Stimulated activated CD4-positive, alpha-beta T cell treated with anti-CD3 and anti-CD28 coated beads, Interleukin-15, amount 100 ng/mL, for 1 hour (primary cell): ENCODE measurements around the gene SYCP2L.

Source experiments
- DNase-seq, 2 donors: peaks; one replicate each; pipeline ENCODE4 v3.0.0-alpha.2; 2020; ENCODE audit warnings: low read depth in 1 of 2, low spot score in 1 of 2

SYCP2L gene

DNA sequence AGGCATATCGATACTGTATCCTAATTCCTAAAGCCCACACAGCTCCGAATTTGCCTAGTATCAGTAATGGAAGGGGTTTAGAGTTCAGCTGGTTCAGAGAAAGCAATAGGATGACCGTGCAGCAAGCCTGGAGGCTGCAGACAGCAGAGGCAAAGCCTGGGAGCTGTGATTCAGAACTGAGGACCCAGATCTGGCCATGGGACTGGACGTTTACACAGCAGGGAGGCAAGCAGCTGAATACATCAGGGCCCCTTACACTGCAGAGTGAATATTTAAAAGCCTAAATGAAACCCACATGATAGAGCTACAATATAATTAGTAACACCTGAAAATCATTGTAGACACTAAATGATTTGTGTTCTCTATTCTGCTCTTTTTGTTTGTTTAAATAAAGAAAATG lies 119.2 kb downstream of the SYCP2L start:
- no peak for DNase-seq

DNA sequence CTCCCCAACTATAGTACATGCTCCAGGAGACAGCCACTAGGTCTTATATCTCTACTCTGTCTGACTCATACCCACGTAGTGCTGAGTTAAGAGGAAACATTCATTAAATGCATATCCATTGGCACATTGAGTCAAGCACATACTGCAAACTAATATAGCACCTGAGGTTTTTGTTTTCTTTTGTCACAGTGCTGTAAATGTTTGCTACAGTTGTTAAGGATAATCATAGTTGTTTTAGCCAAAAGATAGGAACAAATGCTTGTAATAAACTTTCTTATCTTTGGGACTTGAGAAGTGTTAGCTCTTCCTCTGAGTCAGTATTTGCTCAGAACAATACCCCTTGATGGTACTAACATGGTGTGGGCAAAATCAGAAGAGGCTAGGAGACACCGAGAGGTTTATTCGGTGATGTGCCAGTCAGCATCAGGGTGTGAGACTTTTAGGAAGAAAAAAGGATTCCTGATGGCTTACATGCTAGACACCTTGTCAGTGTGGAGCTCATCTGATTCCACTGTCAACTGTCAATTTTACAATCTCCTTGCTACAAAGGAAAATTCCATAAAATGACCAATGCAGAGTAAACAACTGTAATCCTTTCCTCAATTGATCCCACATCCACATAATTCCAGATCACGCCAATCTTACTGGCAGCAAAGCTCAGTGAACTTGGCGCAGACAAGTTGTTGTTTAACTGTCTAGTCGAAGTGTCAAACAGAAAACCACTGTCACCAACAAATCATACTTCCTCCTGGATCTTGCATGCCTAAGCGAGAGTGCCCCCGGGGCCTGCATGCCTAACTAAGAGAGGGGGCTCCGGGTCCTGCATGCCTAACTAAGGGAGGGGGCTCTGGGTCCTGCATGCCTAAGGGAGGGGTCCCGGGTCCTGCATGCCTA lies 121.1 kb downstream of the SYCP2L start:
- DNase-seq: no peak

DNA sequence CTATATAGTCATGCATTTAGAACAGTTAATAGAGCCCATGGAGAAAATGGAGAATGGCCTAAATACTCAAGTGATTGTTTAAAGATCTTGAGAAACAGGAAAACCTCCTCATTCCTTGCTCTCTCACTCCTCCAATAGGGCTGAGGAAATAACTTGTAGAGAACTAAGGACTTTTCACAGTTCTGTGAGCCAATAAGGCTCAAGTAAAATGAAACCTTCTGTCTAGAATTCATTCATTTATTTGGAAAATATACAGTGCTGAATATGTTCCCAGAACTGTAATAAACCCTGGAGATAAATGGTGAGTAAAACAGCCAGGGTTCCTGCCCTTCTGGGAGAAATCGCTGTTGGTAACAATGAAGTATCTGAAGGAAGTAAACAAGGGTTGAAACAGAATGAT lies 122.0 kb downstream of the SYCP2L start:
- DNase-seq: no peak

DNA sequence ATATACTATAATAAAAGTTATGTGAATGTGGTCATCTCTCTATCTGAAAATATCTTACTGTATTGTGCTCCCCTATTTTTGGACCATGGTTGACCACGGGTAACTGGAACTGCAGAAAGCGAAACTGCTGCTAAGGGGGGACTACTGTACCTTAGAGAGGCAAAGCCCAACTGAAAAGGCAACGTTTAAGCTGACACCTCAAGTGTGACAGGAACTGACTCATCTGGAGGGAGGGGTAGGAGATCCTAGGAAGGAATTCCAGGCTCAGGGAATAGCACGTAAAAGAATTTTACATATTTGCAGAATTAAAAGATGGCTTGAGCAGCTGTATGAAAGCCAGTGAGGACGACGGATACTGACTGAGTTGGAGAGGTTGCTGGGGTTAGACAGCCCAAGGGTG lies 122.5 kb downstream of the SYCP2L start:
- no peak for DNase-seq

DNA sequence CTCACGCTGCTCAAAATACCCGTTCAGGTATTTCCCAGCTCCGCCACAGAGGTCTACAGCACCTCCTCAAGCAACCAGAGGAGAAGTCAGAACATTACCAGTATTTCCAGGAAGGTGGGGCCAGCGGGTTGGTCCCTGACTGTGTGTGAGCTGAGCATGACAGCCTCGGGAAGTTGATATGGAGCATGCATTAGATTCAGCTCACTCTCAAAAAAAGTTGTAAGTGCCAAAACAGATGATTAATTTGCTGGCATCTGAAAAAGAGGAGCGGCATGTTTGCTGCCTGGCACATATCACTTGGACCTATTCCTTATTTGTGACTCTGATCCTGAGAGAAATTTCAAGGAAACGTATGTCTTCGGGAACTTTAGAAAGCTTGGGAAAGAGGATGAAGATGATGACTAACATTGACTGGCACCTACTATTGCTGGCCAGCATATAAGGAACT lies 125.0 kb downstream of the SYCP2L start:
- no peak for DNase-seq

DNA sequence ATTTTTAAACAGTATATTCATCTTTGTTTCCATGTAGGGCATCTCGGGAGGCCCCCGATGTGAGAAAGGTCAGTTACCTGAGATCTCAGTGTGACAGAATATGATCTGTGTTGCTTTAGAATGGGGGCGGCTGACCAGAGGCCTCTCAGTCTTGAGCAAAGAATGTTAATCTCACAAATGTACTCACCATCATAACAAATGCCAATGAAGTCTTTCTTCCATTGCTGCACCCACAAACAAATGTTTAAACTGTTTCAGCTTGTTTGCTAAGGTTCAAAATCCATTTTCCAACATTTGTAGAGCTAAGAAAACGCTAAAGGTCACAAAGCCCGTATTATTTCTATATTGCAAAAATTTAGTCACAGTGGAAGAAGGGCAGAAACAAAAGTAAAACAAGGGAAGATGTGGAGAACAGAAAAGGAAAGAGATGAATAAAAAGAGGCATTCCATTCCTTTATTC lies 125.5 kb downstream of the SYCP2L start:
- no peak for DNase-seq

DNA sequence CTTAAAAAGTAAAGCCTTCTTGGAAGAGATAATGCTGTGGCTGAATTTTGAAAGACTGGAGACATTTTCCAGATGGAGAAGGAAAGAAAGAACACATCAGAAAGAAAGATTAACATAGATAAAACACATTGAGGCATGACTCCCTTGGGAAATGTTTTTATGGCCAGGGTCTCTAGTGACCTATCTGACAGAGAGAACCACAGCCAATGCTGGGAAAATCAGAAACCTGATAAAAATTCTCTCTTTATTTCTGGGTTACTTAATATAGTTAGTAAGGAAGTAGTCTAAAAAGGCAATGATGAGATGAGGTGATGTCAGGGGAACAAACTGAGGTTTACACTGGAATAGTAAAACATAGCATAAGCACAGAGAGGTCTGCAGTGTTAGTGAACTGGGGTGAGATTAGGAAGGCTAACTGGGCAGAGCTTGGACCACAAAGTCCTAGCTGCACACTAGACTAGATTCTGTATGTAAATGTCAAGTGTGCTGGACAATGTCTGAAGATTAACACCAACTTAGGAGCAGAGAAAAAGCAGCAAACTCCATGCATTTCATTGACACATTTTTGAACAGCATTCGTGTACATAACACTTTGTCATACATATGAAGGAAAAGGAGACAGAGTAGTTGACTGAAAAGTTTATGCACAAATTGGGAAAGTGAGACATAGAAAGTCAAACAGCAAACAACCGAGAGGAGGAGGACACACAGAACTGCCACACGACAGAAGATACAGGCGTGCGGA lies 126.3 kb downstream of the SYCP2L start:
- DNase-seq: no peak

DNA sequence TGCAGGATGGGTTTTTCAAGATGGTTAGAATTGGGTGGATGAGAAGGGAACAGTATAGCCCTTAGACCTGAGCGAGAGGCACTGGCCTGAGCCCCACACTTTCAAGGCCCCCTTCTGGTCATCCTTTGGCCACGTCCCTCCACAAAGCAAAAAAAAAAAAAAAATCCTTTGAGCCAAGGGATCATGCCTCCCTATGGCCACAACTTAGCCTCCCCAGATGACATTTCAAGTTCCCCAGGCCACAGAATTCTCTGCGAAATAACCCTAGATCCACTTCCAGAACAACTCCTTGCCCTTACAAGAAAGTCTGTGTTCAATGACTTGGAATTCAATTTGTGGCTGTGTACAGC lies 126.8 kb downstream of the SYCP2L start:
- no peak for DNase-seq

DNA sequence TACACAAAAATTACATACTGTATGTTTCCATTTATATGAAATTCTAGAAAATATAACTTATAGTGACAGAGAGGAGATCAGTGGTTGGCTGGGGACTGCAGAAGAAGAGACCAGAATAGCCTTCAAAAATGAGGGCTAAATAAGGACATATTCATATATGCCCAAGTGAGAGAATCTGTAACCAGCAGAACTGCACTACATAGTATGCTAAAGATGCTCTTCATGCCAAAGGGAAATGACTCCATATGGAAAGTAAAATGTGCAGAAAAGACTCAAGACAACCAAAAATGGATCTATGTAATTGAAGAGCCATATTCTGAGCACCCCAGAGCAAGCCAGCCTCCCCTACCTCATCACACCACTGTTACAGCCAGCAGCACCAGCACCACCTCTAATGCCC lies 128.2 kb downstream of the SYCP2L start:
- no peak for DNase-seq

DNA sequence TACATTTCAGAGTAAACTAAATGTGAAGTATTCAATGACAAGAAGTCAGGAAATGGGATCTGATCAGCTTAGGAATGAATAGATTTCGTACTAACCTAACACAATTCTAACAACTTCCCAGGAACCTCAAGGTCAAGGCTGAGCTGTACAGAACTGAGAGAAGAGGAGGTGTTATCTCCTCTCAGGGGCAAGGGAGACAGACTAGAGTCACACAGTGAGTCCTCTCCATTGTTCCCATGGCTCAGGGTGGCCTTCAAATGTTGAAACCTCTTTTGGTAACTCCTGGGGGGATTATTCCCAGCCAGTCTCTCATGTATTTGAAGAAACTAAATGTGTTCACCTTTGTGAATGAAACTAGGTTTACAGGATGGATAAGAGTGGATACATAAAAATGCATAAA lies 129.6 kb downstream of the SYCP2L start:
- DNase-seq: no peak

DNA sequence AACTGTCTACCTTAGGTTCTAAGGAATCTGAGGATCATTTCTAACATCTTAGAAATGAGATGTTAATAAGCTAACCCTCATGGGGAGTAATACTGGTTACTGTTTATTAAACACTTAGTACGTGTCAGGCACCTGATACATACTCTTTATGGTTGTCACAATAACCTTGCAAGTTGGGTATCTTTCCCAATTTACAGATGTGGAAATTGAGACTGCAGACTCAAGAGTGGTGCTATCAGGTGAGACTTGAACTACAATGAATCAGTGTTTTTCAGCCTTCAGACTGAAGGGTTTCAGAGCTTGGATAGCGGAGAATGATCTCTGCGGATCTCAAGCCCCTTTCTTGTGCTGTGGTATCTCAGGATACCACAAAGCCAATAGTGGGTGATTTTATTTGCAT lies 130.2 kb downstream of the SYCP2L start:
- no peak for DNase-seq

DNA sequence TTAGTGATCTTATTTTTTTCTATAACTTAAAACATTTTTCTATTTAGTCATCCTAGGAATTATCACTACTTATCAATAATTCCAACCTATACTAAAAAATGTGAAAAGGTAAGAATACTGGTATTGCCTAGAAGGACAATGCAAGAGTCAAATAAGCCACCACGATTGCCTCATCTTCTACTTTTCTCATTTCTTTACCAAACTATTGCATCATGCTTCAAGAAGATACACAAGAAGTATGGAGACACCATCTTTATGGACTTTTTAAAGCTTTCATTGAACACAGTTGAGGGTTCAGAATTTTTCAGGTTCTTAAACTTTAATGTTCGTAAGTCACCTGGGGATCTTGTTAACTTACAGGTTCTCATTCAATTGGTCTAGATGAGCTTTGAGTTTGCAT lies 131.4 kb downstream of the SYCP2L start:
- DNase-seq: no peak

DNA sequence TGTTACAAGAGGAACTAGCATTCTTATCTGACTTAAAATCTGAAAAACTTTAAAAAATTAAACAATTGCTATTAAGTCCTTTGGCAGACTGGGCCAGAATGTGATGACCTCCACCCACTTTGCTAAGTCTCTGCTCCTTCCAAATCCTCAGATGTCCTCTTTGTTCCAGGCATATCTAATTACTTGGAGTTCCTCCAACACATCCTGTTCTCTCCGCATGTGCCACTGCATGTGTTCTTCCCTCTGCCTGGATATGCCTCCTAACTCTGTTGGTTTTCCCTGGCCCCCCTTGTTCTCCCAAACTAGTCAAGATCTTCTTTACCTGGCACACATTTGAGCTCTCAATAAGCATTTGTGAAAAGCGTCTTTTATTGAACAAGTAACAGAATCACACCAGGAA lies 134.2 kb downstream of the SYCP2L start:
- no peak for DNase-seq

DNA sequence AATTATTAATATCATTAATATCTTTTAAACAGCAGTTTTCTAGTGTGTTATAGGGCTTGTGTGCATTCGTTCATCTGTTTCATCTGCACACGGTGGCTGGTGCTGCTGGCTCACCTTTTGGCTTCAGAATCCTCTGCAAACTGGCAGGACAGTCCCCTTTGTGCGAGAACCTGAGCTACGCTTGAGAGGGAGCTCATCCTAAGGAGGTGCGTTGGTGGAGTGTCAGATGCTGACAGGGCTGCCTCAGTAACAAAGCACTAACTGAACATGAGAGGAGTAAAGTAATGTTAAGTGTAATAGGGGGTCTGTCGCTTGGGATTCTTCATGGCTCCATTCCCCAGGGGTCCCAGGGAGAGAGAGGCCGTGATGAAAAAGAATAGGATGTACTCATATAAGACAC lies 134.9 kb downstream of the SYCP2L start:
- DNase-seq: no peak

DNA sequence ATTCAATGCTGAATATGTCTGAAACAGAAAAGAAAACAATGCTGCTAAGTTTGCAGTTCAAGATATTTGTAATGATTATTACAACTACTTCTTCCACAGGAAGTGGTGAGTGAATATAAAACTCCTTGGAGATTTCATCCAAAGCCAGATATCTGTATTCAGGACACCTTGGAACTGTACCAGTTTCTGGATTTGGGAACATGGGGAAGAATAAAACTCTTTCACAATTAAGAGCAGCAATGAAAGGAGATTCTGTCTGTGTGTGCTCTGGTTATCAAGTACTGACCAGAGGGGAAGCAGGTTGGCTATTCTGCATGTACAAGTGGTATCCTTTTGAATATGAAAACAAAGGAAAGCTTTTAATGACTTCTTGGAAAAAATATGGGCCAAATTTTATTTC lies 136.2 kb downstream of the SYCP2L start:
- no peak for DNase-seq
